Bone marrow (tissue), 2 donors: ENCODE measurements around the gene LLGL2.
"Not testable (repeated sequence)": the region's sequence is repeated elsewhere in the genome, so short reads cannot be mapped to it uniquely, and the experiment has no call there.

ENCODE experiments used
- DNase-seq, 2 donors: peaks; one replicate each; lab custom pipeline; 2025; lab: John Stamatoyannopoulos, UW

The LLGL2 gene

DNA sequence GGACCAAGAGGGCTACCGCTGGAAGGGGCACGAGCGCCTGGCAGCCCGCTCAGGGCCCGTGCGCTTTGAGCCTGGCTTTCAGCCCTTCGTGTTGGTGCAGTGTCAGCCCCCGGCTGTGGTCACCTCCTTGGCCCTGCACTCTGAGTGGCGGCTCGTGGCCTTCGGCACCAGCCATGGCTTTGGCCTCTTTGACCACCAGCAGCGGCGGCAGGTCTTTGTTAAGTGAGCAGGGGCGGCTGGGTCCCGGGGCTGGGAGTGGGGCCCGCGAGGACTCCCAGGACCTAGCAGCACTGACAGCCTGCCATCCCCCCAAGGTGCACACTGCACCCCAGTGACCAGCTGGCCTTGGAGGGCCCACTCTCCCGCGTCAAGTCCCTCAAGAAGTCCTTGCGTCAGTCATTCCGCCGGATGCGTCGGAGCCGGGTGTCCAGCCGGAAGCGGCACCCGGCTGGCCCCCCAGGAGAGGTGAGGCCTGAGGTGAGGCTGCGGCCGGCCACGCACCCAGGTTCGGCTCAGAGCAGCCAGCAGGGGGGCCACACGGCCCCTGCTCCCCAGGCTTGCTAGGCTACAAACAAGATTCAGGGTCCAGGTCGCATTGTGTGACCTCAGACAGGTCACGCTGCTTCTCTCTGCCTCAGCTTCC, 44.7 kb downstream of the LLGL2 start:
- no peak for DNase-seq

DNA sequence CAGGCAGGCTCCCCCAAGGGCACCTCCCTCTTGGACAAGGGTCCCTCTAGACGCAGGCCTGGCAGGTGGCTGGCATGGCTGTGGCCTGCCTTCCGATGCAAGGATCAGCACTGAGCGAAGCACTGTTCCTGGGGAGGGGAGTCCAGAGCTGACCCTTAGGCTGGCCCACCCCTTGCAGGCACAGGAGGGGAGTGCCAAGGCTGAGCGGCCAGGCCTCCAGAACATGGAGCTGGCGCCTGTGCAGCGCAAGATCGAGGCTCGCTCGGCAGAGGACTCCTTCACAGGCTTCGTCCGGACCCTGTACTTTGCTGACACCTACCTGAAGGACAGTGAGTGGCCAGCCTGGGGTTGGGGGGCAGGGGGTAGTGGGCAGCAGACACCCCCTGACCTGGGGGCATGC, 45.3 kb downstream of the LLGL2 start:
- DNase-seq, result no peak

- DNase-seq, result peak; percentile 41 to 97
Observed at GRCh38 chr17:75571197-75571884, 45.8 kb downstream of the LLGL2 start.

GRCh38 chr17:75571885-75572215, 46.4 kb downstream of the LLGL2 start:
- DNase-seq, result no peak

DNA sequence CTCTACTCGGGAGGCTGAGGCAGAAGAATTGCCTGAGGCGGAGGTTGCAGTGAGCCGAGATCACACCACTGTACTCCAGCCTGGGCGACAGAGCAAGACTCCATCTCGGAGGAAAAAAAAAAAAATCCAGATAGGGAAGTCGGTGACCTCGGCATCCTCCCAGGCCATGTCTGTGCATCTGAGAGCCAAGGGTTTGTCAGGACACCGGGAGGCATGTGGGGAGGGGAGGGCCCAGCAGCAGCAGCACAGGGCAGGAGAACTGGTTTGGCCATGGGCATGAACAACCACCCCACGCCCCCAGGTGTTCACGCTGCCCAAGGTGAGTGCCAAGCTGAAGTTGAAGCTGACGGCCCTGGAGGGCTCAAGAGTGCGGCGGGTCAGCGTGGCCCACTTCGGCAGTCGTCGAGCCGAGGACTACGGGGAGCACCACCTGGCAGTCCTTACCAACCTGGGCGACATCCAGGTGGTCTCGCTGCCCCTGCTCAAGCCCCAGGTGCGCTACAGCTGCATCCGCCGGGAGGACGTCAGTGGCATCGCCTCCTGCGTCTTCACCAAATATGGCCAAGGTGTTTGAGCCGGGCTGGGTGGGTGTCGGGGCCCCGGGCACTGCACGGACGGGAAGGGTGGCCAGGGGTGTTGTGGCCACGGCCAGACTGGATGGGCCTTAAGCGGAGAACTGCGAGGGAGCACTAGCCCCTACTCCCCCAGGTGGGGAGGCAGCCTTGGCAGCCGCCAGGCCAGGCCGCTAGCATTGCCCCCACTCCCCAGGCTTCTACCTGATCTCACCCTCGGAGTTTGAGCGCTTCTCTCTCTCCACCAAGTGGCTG, 47.4 kb downstream of the LLGL2 start:
- DNase-seq, result no peak

DNA sequence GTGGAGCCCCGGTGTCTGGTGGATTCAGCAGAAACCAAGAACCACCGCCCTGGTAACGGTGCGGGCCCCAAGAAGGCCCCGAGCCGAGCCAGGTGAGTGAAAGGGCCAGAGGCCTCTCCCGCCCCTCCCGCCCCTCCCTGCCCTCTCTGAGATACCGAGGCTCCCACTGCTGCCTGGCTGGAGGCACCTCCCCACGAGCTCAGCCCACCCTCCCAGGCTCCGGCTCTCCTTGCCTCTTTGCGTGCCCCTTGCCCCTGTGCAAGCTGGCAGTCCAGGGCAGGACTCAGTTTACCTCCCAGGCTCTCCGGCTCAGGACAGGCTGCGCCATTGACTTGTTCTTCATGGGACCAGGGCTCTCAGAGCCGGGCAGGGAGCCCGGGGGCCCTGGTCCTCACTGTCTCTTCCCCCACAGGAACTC, 48.1 kb downstream of the LLGL2 start:
- no peak for DNase-seq

GRCh38 chr17:75573994-75574393, 48.5 kb downstream of the LLGL2 start:
- DNase-seq, result no peak

GRCh38 chr17:75574404-75575036, 49.0 kb downstream of the LLGL2 start:
- DNase-seq, result no peak

- no peak for DNase-seq
Observed at GRCh38 chr17:75575197-75575596, 49.7 kb downstream of the LLGL2 start.

DNA sequence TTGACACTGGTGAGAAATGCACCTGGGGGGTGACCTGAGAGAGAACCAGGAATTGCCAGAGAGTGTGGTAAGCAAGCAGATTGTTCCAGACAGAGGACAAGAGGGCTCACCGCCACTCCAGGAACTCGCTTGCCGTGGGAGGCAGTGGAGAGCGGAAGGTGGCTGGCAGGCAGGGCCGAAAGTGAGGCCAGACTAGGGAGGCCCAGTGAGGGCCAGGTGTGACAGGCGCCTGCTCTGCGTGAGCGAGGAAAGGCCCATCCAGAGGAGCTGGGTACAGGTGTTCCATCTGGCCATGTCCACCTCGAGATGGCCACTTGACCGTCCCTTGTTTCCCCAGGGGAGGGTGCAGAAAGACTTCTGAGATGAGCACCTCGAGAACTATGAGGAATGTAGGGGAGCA, 50.2 kb downstream of the LLGL2 start:
- DNase-seq, result no peak

- no peak for DNase-seq
Observed at GRCh38 chr17:75576661-75577060, 51.2 kb downstream of the LLGL2 start.

DNA sequence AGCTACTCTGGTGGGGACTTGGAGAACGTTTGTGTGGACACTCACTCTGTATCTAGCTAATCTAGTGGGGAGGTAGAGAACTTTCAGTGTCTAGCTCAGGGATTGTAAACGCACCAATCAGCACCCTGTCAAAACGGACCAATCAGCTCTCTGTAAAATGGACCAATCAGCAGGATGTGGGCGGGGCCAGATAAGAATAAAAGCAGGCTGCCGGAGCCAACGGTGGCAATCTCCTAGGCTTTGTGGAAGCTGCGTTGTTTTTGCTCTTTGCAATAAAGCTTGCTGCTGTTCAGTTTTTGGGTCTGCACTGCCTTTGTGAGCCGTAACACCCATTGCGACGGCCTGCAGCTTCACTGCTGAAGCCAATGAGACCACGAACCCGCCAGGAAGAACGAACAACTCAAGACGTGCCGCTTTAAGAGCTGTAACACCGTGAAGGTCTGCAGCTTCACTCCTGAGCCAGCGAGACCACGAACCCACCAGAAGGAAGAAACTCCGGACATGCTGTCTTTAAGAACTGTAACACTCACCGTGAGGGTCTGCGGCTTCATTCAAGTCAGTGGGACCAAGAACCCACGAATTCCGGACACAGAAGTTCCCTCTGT, 55.7 kb downstream of the LLGL2 start:
- not testable (repeated sequence) for DNase-seq

- DNase-seq, result not testable (repeated sequence)
Observed at GRCh38 chr17:75583197-75583596, 57.7 kb downstream of the LLGL2 start.

DNA sequence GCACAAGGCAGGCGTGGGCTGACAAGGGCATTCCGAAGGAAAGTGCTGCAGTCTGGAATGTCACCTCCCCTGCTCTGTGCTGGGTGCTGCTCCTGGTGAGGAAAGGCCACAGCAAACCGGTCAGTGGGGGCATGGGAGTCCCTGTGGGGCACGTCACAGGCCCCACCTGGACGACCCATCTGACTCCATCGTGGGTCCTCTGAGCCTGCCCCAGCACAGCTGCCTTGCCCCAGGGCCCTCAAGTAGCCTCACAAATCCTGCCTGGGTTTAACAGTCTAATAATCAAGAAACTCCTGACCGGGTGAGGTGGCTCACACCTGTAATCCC, 59.3 kb downstream of the LLGL2 start:
- DNase-seq, result no peak

- peak; percentile 70 to 80 for DNase-seq
Observed at GRCh38 chr17:75587675-75588595, 62.4 kb downstream of the LLGL2 start, which contains the start of gene MYO15B. TSS of gene MYO15B (plus strand) at chr17:75587800. CDS start at chr17:75588058, 258 bp downstream.

GRCh38 chr17:75588596-75589011, 63.1 kb downstream of the LLGL2 start:
- DNase-seq, result peak in 1 of 2 donors; percentile 62

GRCh38 chr17:75589012-75589918, 63.8 kb downstream of the LLGL2 start:
- peak; percentile 83 to 95 for DNase-seq

GRCh38 chr17:75589919-75590303, 64.4 kb downstream of the LLGL2 start:
- no peak for DNase-seq

GRCh38 chr17:75590314-75590761, 64.8 kb downstream of the LLGL2 start:
- DNase-seq, result no peak
